OCI-LY1 (cell line): ENCODE results near the gene NINJ2.

Experiments
- CTCF ChIP-seq: fragments of 200-600 bp; sonication (generic), shearing (Covaris generic); IDR thresholded peaks from 2 replicates; pipeline ENCODE4 v1.5.1; 2017; ENCODE audit warnings: mild to moderate bottlenecking, antibody characterized with exemption, low read length, moderate library complexity, mixed read lengths
- EZH2 ChIP-seq: fragments of 200-600 bp; sonication (generic), shearing (Covaris generic); IDR thresholded peaks from 2 replicates; pipeline ENCODE4 v1.8.0; 2017; ENCODE audit warnings: borderline replicate concordance, mixed run types, mild to moderate bottlenecking, antibody characterized with exemption, low read length, moderate library complexity, mixed read lengths

- TF ChIP-seq CTCF (no peak), EZH2 (no peak)
These were observed 11.1 kb upstream of the NINJ2 start for GRCh38 chr12:674272-674781.
